Neural cell (in vitro differentiated cells): Measurements from ENCODE around the gene CLPSL1. TPM values are rescaled to one million over a fixed set of nuclear protein-coding genes. Genes with fewer than 3 reads are reported as not detected.

Experiments
- H2AFZ ChIP-seq: fragments of 200-600, 300-800 bp; sonication (generic), shearing (Covaris generic); 2 replicates; pipeline ENCODE4 v1.6.0; 2014; ENCODE audit warnings: low read depth, mild to moderate bottlenecking, antibody characterized with exemption, low read length, moderate library complexity
- H3F3A ChIP-seq: fragments of 200-600 bp; shearing (Covaris generic); 2 replicates; pipeline ENCODE4 v1.6.1; 2016; ENCODE audit warnings: mild to moderate bottlenecking, moderate library complexity, mixed read lengths, antibody characterized with exemption, low read length; ENCODE audit not compliant: insufficient read depth, poor library complexity, severe bottlenecking
- H3K27ac ChIP-seq: fragments of 200-600, 300-800 bp; sonication (generic), shearing (Covaris generic); 2 replicates; pipeline ENCODE4 v1.5.1; 2014; ENCODE audit warnings: mild to moderate bottlenecking, low read length, moderate library complexity
- H3K27me3 ChIP-seq: fragments of 300-800, 200-600 bp; sonication (generic), shearing (Covaris generic); 2 replicates; pipeline ENCODE4 v1.6.0; 2014; ENCODE audit warnings: mild to moderate bottlenecking, low read depth, low read length, moderate library complexity; ENCODE audit not compliant: insufficient read depth
- H3K36me3 ChIP-seq: fragments of 300-800, 200-600 bp; sonication (generic), shearing (Covaris generic); 2 replicates; pipeline ENCODE4 v1.5.1; 2014; ENCODE audit warnings: mild to moderate bottlenecking, antibody characterized with exemption, low read length, moderate library complexity; ENCODE audit not compliant: insufficient read depth
- H3K4me2 ChIP-seq: fragments of 300-800, 200-600 bp; sonication (generic), shearing (Covaris generic); 2 replicates; pipeline ENCODE4 v1.6.0; 2014; ENCODE audit warnings: mild to moderate bottlenecking, low read length
- H3K4me3 ChIP-seq: fragments of 300-800, 200-600 bp; sonication (generic), shearing (Covaris generic); 2 replicates; pipeline ENCODE4 v1.5.1; 2014; ENCODE audit warnings: mild to moderate bottlenecking, low read length, moderate library complexity
- H3K79me2 ChIP-seq: fragments of 200-600 bp; shearing (Covaris generic); replicated peaks from 2 replicates; pipeline ENCODE4 v1.6.0; 2014; ENCODE audit warnings: mild to moderate bottlenecking, low read length, moderate library complexity; ENCODE audit not compliant: insufficient read depth
- H3K9ac ChIP-seq: fragments of 300-800, 200-600 bp; sonication (generic), shearing (Covaris generic); 2 replicates; pipeline ENCODE4 v1.6.1; 2016; ENCODE audit warnings: mild to moderate bottlenecking, low read length, mixed read lengths
- H3K9me2 ChIP-seq: fragments of 200-600 bp; shearing (Covaris generic); 2 replicates; pipeline ENCODE4 v1.6.1; 2016; ENCODE audit warnings: mild to moderate bottlenecking, low read length, mixed read lengths; ENCODE audit not compliant: insufficient read depth
- H3K9me3 ChIP-seq: fragments of 200-600, 300-800 bp; sonication (generic), shearing (Covaris generic); 2 replicates; pipeline ENCODE4 v1.6.1; 2016; ENCODE audit warnings: mild to moderate bottlenecking, mixed run types, low read length, moderate library complexity, mixed read lengths
- H4K20me1 ChIP-seq: fragments of 200-600 bp; shearing (Covaris generic); 2 replicates; pipeline ENCODE4 v1.6.1; 2016; ENCODE audit warnings: mild to moderate bottlenecking, mixed run types; ENCODE audit not compliant: insufficient read depth
- CTCF ChIP-seq: fragments of 450-650 bp; IDR thresholded peaks from 2 replicates; pipeline ENCODE4 v1.5.1; 2014; ENCODE audit warnings: antibody characterized with exemption, mild to moderate bottlenecking, moderate library complexity; ENCODE audit not compliant: poor library complexity, severe bottlenecking
- EP300 ChIP-seq: fragments of 450-650 bp; conservative IDR thresholded peaks from 2 replicates; pipeline ENCODE4 v1.6.1; 2014; ENCODE audit warnings: antibody characterized with exemption, mild to moderate bottlenecking, moderate library complexity; ENCODE audit not compliant: poor library complexity, severe bottlenecking
- EZH2 ChIP-seq: fragments of 200-600, 300-800 bp; shearing (Covaris generic), sonication (generic); IDR thresholded peaks from 2 replicates; pipeline ENCODE4 v1.6.1; 2014; ENCODE audit warnings: antibody characterized with exemption, low read length, borderline replicate concordance, mild to moderate bottlenecking; ENCODE audit not compliant: insufficient read depth, poor library complexity, severe bottlenecking
- MXI1 ChIP-seq: fragments of 450-650 bp; conservative IDR thresholded peaks from 2 replicates; pipeline ENCODE4 v1.6.1; 2014; ENCODE audit warnings: antibody characterized with exemption, mild to moderate bottlenecking; ENCODE audit not compliant: poor library complexity, severe bottlenecking
- POLR2AphosphoS5 ChIP-seq: IDR thresholded peaks from 2 replicates; pipeline ENCODE4 v1.6.1; 2012
- RAD21 ChIP-seq: fragments of 450-650 bp; conservative IDR thresholded peaks from 2 replicates; pipeline ENCODE4 v1.6.1; 2014; ENCODE audit warnings: antibody characterized with exemption, mild to moderate bottlenecking, moderate library complexity
- REST ChIP-seq: IDR thresholded peaks from 2 replicates; pipeline ENCODE4 v1.6.1; 2012; ENCODE audit warnings: borderline replicate concordance
- SMC3 ChIP-seq: fragments of 450-650 bp; conservative IDR thresholded peaks from 2 replicates; pipeline ENCODE4 v1.6.1; 2014; ENCODE audit warnings: antibody characterized with exemption, mild to moderate bottlenecking, moderate library complexity; ENCODE audit not compliant: poor library complexity
- TAF1 ChIP-seq: IDR thresholded peaks from 2 replicates; pipeline ENCODE4 v1.6.1; 2012; ENCODE audit warnings: low read depth
- polyA minus RNA-seq: library from RNA; depleted of rRNA, polyadenylated mRNA; stranded (reverse); fragments of >200 nt; gene quantifications from 2 replicates; pipeline ENCODE4 v1.2.3, GENCODE V29; 2014
- polyA plus RNA-seq: library from polyadenylated mRNA; depleted of rRNA; stranded (reverse); fragments of >200 nt; gene quantifications from 2 replicates; pipeline ENCODE4 v1.2.3, GENCODE V29; 2014

CLPSL1 gene
- polyA plus RNA-seq (not detected in 2 replicates), polyA minus RNA-seq (not detected in 2 replicates)

- Histone ChIP-seq H3K9me3 (no peaks in the 10 kb centered on the region), H2AFZ (no peak within 1 kb of the TSS), H3K4me3 (no peak within 1 kb of the TSS), H3K4me2 (no peak within 1 kb of the TSS), H3K27ac (no peak within 1 kb of the TSS), H3K9me2 (no peaks in the 10 kb centered on the region), H3K9ac (no peak within 1 kb of the TSS), H3K36me3 (no peaks in the 10 kb centered on the region), H3F3A (no peaks in the 10 kb centered on the region), H4K20me1 (no peaks in the 10 kb centered on the region), H3K27me3 (peaks cover 15% of the 10 kb centered on the region), H3K79me2 (no peaks in the 10 kb centered on the region)
- TF ChIP-seq RAD21 (no peak), TAF1 (no peak), SMC3 (no peak), POLR2AphosphoS5 (no peak), REST (no peak), EZH2 (no peak), MXI1 (no peak), CTCF (no peak), EP300 (no peak)
These were observed at the start of gene CLPSL1 for GRCh38 chr6:35780719-35781118. CLPSL1 (plus strand) TSS chr6:35781019; CDS start chr6:35781111, 92 bp downstream.

GRCh38 chr6:35731414-35731735 lies 49.4 kb upstream of the CLPSL1 start:
- Histone ChIP-seq H3K4me3 (peak overlapping the region; percentile 98), H3F3A (peaks cover 5% of the 10 kb centered on the region), H3K9me3 (no peaks in the 10 kb centered on the region), H3K27me3 (no peaks in the 10 kb centered on the region), H3K27ac (peak overlapping the region; percentile 99), H3K9ac (peak overlapping the region; percentile 99), H4K20me1 (no peaks in the 10 kb centered on the region), H2AFZ (peak overlapping the region; percentile 98), H3K36me3 (no peaks in the 10 kb centered on the region), H3K79me2 (no peaks in the 10 kb centered on the region), H3K4me2 (no peak overlapping the region), H3K9me2 (no peaks in the 10 kb centered on the region)
- TF ChIP-seq SMC3 (no peak), POLR2AphosphoS5 (peak; percentile 91), CTCF (no peak), EP300 (no peak), RAD21 (no peak), REST (no peak)
